IMR-90 (cell line): ENCODE measurements around the gene NR6A1. TPM values are rescaled to one million over a fixed set of nuclear protein-coding genes. Genes with fewer than 3 reads are reported as not detected.
A peak's percentile ranks its signal among the peaks of the same experiment; 100 is the strongest.

Source experiments
- ATAC-seq: fragments of 200-7000 bp; cut with Tn5 transposase; 2 replicates; pipeline ENCODE4 v1.9.1; 2020; ENCODE audit warnings: low read depth, mild to moderate bottlenecking, moderate library complexity
- BruUV-seq: library from RNA; stranded (reverse); fragments of 400-500 nt; replicated peaks from 2 replicates; lab custom pipeline; 2021; lab: Mats Ljungman, UMichigan
- CTCF ChIA-PET: fragments of 300-600 bp; formaldehyde crosslinking; extraction: SDS; loops from one replicate; lab custom pipeline; 2021; ENCODE audit warnings: antibody characterized with exemption; lab: Yijun Ruan, JAX
- POLR2A ChIA-PET: fragments of 300-600 bp; sonication (Branson Sonifier 250); formaldehyde crosslinking; loops from one replicate; lab custom pipeline; 2022; ENCODE audit warnings: antibody characterized with exemption; ENCODE audit not compliant: unreplicated experiment; lab: Charles Lee
- DNase-seq: peaks from one replicate; pipeline ENCODE4 v3.0.0; 2013
- H2AFZ ChIP-seq: replicated peaks from 2 replicates; pipeline ENCODE3; 2013; ENCODE audit warnings: low read length, mild to moderate bottlenecking; ENCODE audit not compliant: poor library complexity
- H2AK5ac ChIP-seq: 2 replicates; pipeline ENCODE4 v1.6.1; 2013; ENCODE audit warnings: low read depth, low read length, inconsistent platforms
- H2AK9ac ChIP-seq: replicated peaks from 2 replicates; pipeline ENCODE3; 2013; ENCODE audit warnings: mild to moderate bottlenecking, low read depth, low read length, moderate library complexity; ENCODE audit not compliant: poor library complexity
- H2BK120ac ChIP-seq: 2 replicates; pipeline ENCODE4 v1.6.1; 2013; ENCODE audit warnings: low read depth, low read length, inconsistent platforms
- H2BK15ac ChIP-seq: 3 replicates; pipeline ENCODE4 v1.6.1; 2013; ENCODE audit warnings: low read depth, low read length, inconsistent platforms
- H2BK20ac ChIP-seq: 2 replicates; pipeline ENCODE4 v1.6.1; 2013; ENCODE audit warnings: low read depth, mild to moderate bottlenecking, inconsistent platforms, low read length, moderate library complexity
- H2BK5ac ChIP-seq: 2 replicates; pipeline ENCODE4 v1.6.1; 2013; ENCODE audit warnings: mild to moderate bottlenecking, low read depth, low read length, inconsistent platforms; ENCODE audit not compliant: poor library complexity, severe bottlenecking
- H3K14ac ChIP-seq: replicated peaks from 2 replicates; pipeline ENCODE4 v1.6.1; 2013; ENCODE audit warnings: low read depth, low read length, inconsistent platforms
- H3K18ac ChIP-seq: 2 replicates; pipeline ENCODE4 v1.6.1; 2013; ENCODE audit warnings: low read depth, low read length, control low read depth
- H3K23ac ChIP-seq: 2 replicates; pipeline ENCODE4 v1.6.1; 2013; ENCODE audit warnings: low read depth, low read length, inconsistent platforms
- H3K27ac ChIP-seq: 2 replicates; pipeline ENCODE4 v1.5.1; 2013; ENCODE audit warnings: mild to moderate bottlenecking, control low read depth, low read length; ENCODE audit not compliant: insufficient read depth
- H3K27me3 ChIP-seq: 2 replicates; pipeline ENCODE4 v1.6.1; 2013; ENCODE audit warnings: low read length; ENCODE audit not compliant: control insufficient read depth, insufficient read depth
- H3K36me3 ChIP-seq: 2 replicates; pipeline ENCODE4 v1.6.1; 2013; ENCODE audit warnings: low read length, mixed read lengths; ENCODE audit not compliant: control insufficient read depth, insufficient read depth
- H3K4ac ChIP-seq: 2 replicates; pipeline ENCODE4 v1.6.1; 2013; ENCODE audit warnings: low read depth, low read length, inconsistent platforms
- H3K4me1 ChIP-seq: 2 replicates; pipeline ENCODE4 v1.6.1; 2013; ENCODE audit warnings: low read length, mixed read lengths; ENCODE audit not compliant: control insufficient read depth, insufficient read depth
- H3K4me2 ChIP-seq: 2 replicates; pipeline ENCODE4 v1.6.1; 2013; ENCODE audit warnings: low read depth, mild to moderate bottlenecking, control low read depth, low read length, moderate library complexity
- H3K4me3 ChIP-seq: 2 replicates; pipeline ENCODE4 v1.5.1; 2013; ENCODE audit warnings: low read depth, mild to moderate bottlenecking, control low read depth, low read length, moderate library complexity; ENCODE audit not compliant: insufficient read depth
- H3K56ac ChIP-seq: 2 replicates; pipeline ENCODE4 v1.6.1; 2013; ENCODE audit warnings: low read length, inconsistent platforms; ENCODE audit not compliant: insufficient read depth; ENCODE audit errors: extremely low read depth
- H3K79me1 ChIP-seq, 2 experiments: 2 replicates each; pipeline ENCODE4 v1.6.1; 2013; ENCODE audit warnings: low read length in 2 of 2, inconsistent platforms in 1 of 2, low read depth in 1 of 2
- H3K9ac ChIP-seq: 2 replicates; pipeline ENCODE4 v1.6.1; 2013; ENCODE audit warnings: low read depth, low read length, control low read depth
- H3K9me1 ChIP-seq: 2 replicates; pipeline ENCODE4 v1.6.1; 2013; ENCODE audit warnings: low read length, inconsistent platforms; ENCODE audit not compliant: insufficient read depth
- H3K9me3 ChIP-seq: 2 replicates; pipeline ENCODE4 v1.6.1; 2013; ENCODE audit warnings: low read length; ENCODE audit not compliant: control insufficient read depth, insufficient read depth
- H4K20me1 ChIP-seq: 2 replicates; pipeline ENCODE4 v1.6.1; 2013; ENCODE audit warnings: low read length, inconsistent platforms; ENCODE audit not compliant: insufficient read depth
- H4K5ac ChIP-seq: 2 replicates; pipeline ENCODE4 v1.6.1; 2013; ENCODE audit warnings: mild to moderate bottlenecking, low read depth, low read length, control low read depth
- H4K8ac ChIP-seq, 2 experiments: 2 replicates each; pipeline ENCODE4 v1.6.1; 2013; ENCODE audit warnings: low read depth in 2 of 2, low read length in 2 of 2, control low read depth in 1 of 2, inconsistent platforms in 1 of 2
- H4K91ac ChIP-seq: 2 replicates; pipeline ENCODE4 v1.6.1; 2013; ENCODE audit warnings: low read depth, low read length, inconsistent platforms; ENCODE audit not compliant: insufficient read depth
- BHLHE40 ChIP-seq: fragments of 150-350 bp; IDR thresholded peaks from 2 replicates; pipeline ENCODE4 v1.6.1; 2016; ENCODE audit warnings: mild to moderate bottlenecking, low read depth, low read length
- CHD1 ChIP-seq: IDR thresholded peaks from 2 replicates; pipeline ENCODE4 v1.6.1; 2012; ENCODE audit warnings: low read depth, low read length, improper control_type of control experiment
- FOS ChIP-seq: fragments of 150-350 bp; IDR thresholded peaks from 2 replicates; pipeline ENCODE4 v1.6.1; 2016; ENCODE audit warnings: low read depth, low read length
- MAFK ChIP-seq: IDR thresholded peaks from 2 replicates; pipeline ENCODE4 v1.6.1; 2012; ENCODE audit warnings: low read depth, low read length, improper control_type of control experiment
- MAZ ChIP-seq: IDR thresholded peaks from 2 replicates; pipeline ENCODE4 v1.6.1; 2012; ENCODE audit warnings: low read depth, mild to moderate bottlenecking, low read length, improper control_type of control experiment, moderate library complexity, borderline replicate concordance
- MXI1 ChIP-seq: IDR thresholded peaks from 2 replicates; pipeline ENCODE4 v1.6.1; 2012; ENCODE audit warnings: low read depth, mild to moderate bottlenecking, low read length, moderate library complexity, borderline replicate concordance
- NFE2L2 ChIP-seq: fragments of 150-350 bp; IDR thresholded peaks from 2 replicates; pipeline ENCODE4 v1.6.1; 2016; ENCODE audit warnings: low read depth, mild to moderate bottlenecking, low read length
- POLR2A ChIP-seq: IDR thresholded peaks from 2 replicates; pipeline ENCODE4 v1.6.1; 2012; ENCODE audit warnings: mild to moderate bottlenecking, low read depth, low read length
- RAD21 ChIP-seq: IDR thresholded peaks from 2 replicates; pipeline ENCODE4 v1.6.1; 2012; ENCODE audit warnings: low read length, improper control_type of control experiment
- RCOR1 ChIP-seq: IDR thresholded peaks from 2 replicates; pipeline ENCODE4 v1.6.1; 2012; ENCODE audit warnings: mild to moderate bottlenecking, low read length, improper control_type of control experiment; ENCODE audit not compliant: insufficient replicate concordance
- RFX5 ChIP-seq: IDR thresholded peaks from 2 replicates; pipeline ENCODE4 v1.8.0; 2012; ENCODE audit warnings: low read depth, mild to moderate bottlenecking, low read length, moderate library complexity
- SMC3 ChIP-seq: fragments of 150-350 bp; IDR thresholded peaks from 2 replicates; pipeline ENCODE4 v1.6.1; 2016; ENCODE audit warnings: low read depth, mild to moderate bottlenecking, antibody characterized with exemption, low read length, moderate library complexity
- WGBS, 2 experiments: methylation state at CpG; one replicate each; pipeline versions ENCODE4 v1.1.5 to v1.1.7; 2013; ENCODE audit warnings: missing lambda C conversion rate in 2 of 2; ENCODE audit not compliant: insufficient read length in 1 of 2; ENCODE audit errors: extremely low coverage in 2 of 2; 5-methylcytosine and 5-hydroxymethylcytosine counted together
- dilution Hi-C: fragments of 300-500 bp; cut with HindIII; formaldehyde crosslinking; loops from one replicate; pipeline ENCODE4 v1.14.3; 2018; ENCODE audit warnings: low sequenced_read_pairs; ENCODE audit not compliant: unreplicated experiment
- in situ Hi-C: fragments of 300-500 bp; cut with MboI; formaldehyde crosslinking; loops from 3 replicates; pipeline ENCODE4 v1.14.3; 2019; ENCODE audit warnings: low sequenced_read_pairs, inconsistent platforms, mixed read lengths
- intact Hi-C: fragments of 100-400 bp; cut with micrococcal nuclease; formaldehyde crosslinking; loops from 2 replicates; pipeline ENCODE4 v1.10.0; 2022
- polyA plus RNA-seq, 3 experiments: library from polyadenylated mRNA; depleted of rRNA; stranded (reverse); fragments of >200 nt; gene quantifications; 2 replicates each; pipeline ENCODE4 v1.2.3, GENCODE V29; 2012; ENCODE audit warnings: low replicate concordance in 1 of 3
- total RNA-seq: library from RNA; depleted of rRNA; stranded (reverse); fragments of >200 nt; gene quantifications from 2 replicates; pipeline ENCODE4 v1.2.3, GENCODE V29; 2012
- TF ChIP-seq, protein P1 (sequence below): conservative IDR thresholded peaks from 2 replicates; pipeline ENCODE4 v1.5.1; 2012; ENCODE audit warnings: mild to moderate bottlenecking, low read depth, low read length, improper control_type of control experiment
- TF ChIP-seq, protein P2 (sequence below): fragments of 150-350 bp; IDR thresholded peaks from 2 replicates; pipeline ENCODE4 v1.6.1; 2017; ENCODE audit warnings: mild to moderate bottlenecking, antibody characterized with exemption, low read length, low read depth
- TF ChIP-seq, protein P3 (sequence below): fragments of 150-350 bp; IDR thresholded peaks from 2 replicates; pipeline ENCODE4 v1.6.1; 2016; ENCODE audit warnings: low read depth, mild to moderate bottlenecking, low read length, moderate library complexity, borderline replicate concordance

The NR6A1 gene
- total and polyA plus RNA-seq, 2 of the 4 experiments (the other 2 are of a cell fraction): 0.14 to 0.36 TPM

DNA sequence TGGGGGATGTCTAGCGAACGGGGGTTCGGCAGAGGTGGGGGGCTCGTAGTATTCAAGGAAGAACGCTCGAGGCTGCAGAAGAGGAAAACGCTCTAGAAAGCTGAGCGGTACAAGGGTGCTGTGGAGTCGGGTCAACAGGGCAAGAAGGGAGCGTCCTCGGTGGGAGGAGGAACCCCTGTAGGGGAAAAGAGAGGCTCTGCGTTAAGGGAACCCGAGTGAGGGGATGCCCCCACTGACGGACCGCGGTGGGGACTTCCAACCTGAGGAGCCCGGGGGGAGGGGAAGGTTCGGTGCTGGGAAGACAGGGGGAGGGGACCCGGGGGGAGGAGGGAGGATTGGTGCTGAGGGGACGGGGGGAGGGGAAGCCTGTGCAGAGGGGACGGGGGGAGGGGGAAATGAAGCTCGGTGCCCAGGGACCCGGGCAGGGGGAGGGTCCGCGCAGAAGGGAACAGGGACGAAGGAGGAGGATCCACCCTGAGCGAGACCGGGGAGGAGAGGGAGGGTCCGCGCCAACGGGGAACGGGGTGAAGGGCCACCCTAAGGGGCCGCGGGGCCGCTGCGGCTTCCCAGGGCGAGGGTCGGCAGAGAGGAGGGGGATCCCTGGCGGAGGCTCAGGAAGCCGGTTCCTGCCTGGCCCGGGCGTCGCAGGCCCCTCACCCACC lies 621 bp downstream of the NR6A1 start:
- no peak overlapping the region for H3K18ac ChIP-seq
- TF ChIP-seq BHLHE40: no peak
- TF ChIP-seq FOS: no peak
- no peak for TF ChIP-seq MAZ
- TF ChIP-seq MXI1: no peak
- no peak for TF ChIP-seq RFX5
- no peak for TF ChIP-seq RAD21
- TF ChIP-seq CHD1: no peak
- TF ChIP-seq RCOR1: no peak
- TF ChIP-seq, protein P1, sequence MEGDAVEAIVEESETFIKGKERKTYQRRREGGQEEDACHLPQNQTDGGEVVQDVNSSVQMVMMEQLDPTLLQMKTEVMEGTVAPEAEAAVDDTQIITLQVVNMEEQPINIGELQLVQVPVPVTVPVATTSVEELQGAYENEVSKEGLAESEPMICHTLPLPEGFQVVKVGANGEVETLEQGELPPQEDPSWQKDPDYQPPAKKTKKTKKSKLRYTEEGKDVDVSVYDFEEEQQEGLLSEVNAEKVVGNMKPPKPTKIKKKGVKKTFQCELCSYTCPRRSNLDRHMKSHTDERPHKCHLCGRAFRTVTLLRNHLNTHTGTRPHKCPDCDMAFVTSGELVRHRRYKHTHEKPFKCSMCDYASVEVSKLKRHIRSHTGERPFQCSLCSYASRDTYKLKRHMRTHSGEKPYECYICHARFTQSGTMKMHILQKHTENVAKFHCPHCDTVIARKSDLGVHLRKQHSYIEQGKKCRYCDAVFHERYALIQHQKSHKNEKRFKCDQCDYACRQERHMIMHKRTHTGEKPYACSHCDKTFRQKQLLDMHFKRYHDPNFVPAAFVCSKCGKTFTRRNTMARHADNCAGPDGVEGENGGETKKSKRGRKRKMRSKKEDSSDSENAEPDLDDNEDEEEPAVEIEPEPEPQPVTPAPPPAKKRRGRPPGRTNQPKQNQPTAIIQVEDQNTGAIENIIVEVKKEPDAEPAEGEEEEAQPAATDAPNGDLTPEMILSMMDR: no peak
- TF ChIP-seq, protein P2, sequence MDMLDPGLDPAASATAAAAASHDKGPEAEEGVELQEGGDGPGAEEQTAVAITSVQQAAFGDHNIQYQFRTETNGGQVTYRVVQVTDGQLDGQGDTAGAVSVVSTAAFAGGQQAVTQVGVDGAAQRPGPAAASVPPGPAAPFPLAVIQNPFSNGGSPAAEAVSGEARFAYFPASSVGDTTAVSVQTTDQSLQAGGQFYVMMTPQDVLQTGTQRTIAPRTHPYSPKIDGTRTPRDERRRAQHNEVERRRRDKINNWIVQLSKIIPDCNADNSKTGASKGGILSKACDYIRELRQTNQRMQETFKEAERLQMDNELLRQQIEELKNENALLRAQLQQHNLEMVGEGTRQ: no peak
- TF ChIP-seq, protein P3, sequence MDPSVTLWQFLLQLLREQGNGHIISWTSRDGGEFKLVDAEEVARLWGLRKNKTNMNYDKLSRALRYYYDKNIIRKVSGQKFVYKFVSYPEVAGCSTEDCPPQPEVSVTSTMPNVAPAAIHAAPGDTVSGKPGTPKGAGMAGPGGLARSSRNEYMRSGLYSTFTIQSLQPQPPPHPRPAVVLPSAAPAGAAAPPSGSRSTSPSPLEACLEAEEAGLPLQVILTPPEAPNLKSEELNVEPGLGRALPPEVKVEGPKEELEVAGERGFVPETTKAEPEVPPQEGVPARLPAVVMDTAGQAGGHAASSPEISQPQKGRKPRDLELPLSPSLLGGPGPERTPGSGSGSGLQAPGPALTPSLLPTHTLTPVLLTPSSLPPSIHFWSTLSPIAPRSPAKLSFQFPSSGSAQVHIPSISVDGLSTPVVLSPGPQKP: no peak
- no peak for TF ChIP-seq MAFK
- TF ChIP-seq SMC3: no peak
- TF ChIP-seq NFE2L2: no peak
- TF ChIP-seq POLR2A: no peak

More for the DNA sequence above, 621 bp downstream of the NR6A1 start:
- Histone ChIP-seq H3K56ac (no peak overlapping the region), H3K9ac (no peak overlapping the region), H4K91ac (no peak overlapping the region), H3K36me3 (no peaks in the 10 kb centered on the region), H3K14ac (no peak overlapping the region), H4K20me1 (peaks cover 12% of the 10 kb centered on the region), H2BK15ac (no peak overlapping the region), H4K8ac (no peak overlapping the region), H3K79me1 (no peaks in the 10 kb centered on the region), H2BK5ac (no peak overlapping the region), H3K27me3 (peaks cover 47% of the 10 kb centered on the region), H2BK120ac (no peak overlapping the region), H3K27ac (no peak overlapping the region), H2BK20ac (no peak overlapping the region), H2AFZ (peak overlapping the region; percentile 92), H3K9me1 (no peaks in the 10 kb centered on the region), H3K4me2 (peak overlapping the region; percentile 80), H2AK5ac (no peak overlapping the region), H3K4ac (no peak overlapping the region), H3K4me3 (peak overlapping the region; percentile 58), H4K5ac (no peak overlapping the region), H3K4me1 (peaks cover 2% of the 10 kb centered on the region; the same call in 1 of the 2 replicates), H2AK9ac (peak overlapping the region; percentile 31), H3K9me3 (no peaks in the 10 kb centered on the region), H3K23ac (no peak overlapping the region)
- DNase-seq (no peak), ATAC-seq (no peak)
- dilution Hi-C loops (no loop called here), in situ Hi-C loops (loop anchor here (5.0 to 10.0 kb wide), 3 partner anchors 82 to 602 kb away; partner anchors contain the start of genes SCAI and WDR38), intact Hi-C loops (no loop called here)
- no TSS peak for BruUV-seq
- ChIA-PET CTCF (interaction anchor here (0.7 to 9.5 kb wide), 5 partner anchors 59 to 113 kb away, joined by 3 to 165 read pairs (median 3); partner anchors contain the start of gene WDR38), POLR2A (no interaction called here)
- WGBS, 2 experiments: 1% methylated on average over 14 of the region's 43 CpGs; no CpG with 5 or more reads in 1 of the 2 experiments
